Activated CD4-positive, alpha-beta T cell treated with anti-CD3 and anti-CD28 coated beads, Interleukin-10, Interleukin-2, amounts not matched to agents 100 ng/mL and 50 ng/mL, durations not matched to agents 16 hours and 8 hours (primary cell): ENCODE data around the gene CTDSPL.

Experiments
- DNase-seq: peaks from one replicate; pipeline ENCODE4 v3.0.0-alpha.2; 2020

The CTDSPL gene

GRCh38 chr3:37896827-37897226 lies 35.1 kb downstream of the CTDSPL start:
- no peak for DNase-seq

- DNase-seq: no peak
Measured at GRCh38 chr3:37897763-37898162, 36.1 kb downstream of the CTDSPL start.

- DNase-seq: no peak
Measured at GRCh38 chr3:37898424-37898823, 36.7 kb downstream of the CTDSPL start.

GRCh38 chr3:37899101-37899707 lies 37.5 kb downstream of the CTDSPL start:
- DNase-seq: peak; percentile 65

GRCh38 chr3:37899711-37900306 lies 38.1 kb downstream of the CTDSPL start:
- DNase-seq: no peak

GRCh38 chr3:37901721-37902120 lies 40.0 kb downstream of the CTDSPL start:
- DNase-seq: no peak

- peak; percentile 63 for DNase-seq
Measured at GRCh38 chr3:37902674-37903073, 41.0 kb downstream of the CTDSPL start.

GRCh38 chr3:37903320-37903719 lies 41.6 kb downstream of the CTDSPL start:
- peak; percentile 22 for DNase-seq

GRCh38 chr3:37903734-37904133 lies 42.1 kb downstream of the CTDSPL start:
- DNase-seq: no peak

GRCh38 chr3:37904601-37905000 lies 42.9 kb downstream of the CTDSPL start:
- no peak for DNase-seq

- DNase-seq: no peak
Measured at GRCh38 chr3:37905346-37905745, 43.7 kb downstream of the CTDSPL start.

- DNase-seq: no peak
Measured at GRCh38 chr3:37905987-37906674, 44.5 kb downstream of the CTDSPL start.

GRCh38 chr3:37906734-37907282 lies 45.1 kb downstream of the CTDSPL start:
- peak; percentile 35 for DNase-seq

- DNase-seq: no peak
Measured at GRCh38 chr3:37907371-37907770, 45.7 kb downstream of the CTDSPL start.

GRCh38 chr3:37907906-37908305 lies 46.2 kb downstream of the CTDSPL start:
- DNase-seq: peak; percentile 77

- no peak for DNase-seq
Measured at GRCh38 chr3:37909067-37909911, 47.6 kb downstream of the CTDSPL start.

- no peak for DNase-seq
Measured at GRCh38 chr3:37910671-37911400, 49.2 kb downstream of the CTDSPL start.

- DNase-seq: no peak
Measured at GRCh38 chr3:37912052-37912733, 50.5 kb downstream of the CTDSPL start.

GRCh38 chr3:37913522-37913921 lies 51.8 kb downstream of the CTDSPL start:
- DNase-seq: no peak

GRCh38 chr3:37916685-37917084 lies 55.0 kb downstream of the CTDSPL start:
- DNase-seq: no peak

- DNase-seq: no peak
Measured at GRCh38 chr3:37918627-37919026, 56.9 kb downstream of the CTDSPL start.
